Hepatocyte (in vitro differentiated cells): ENCODE measurements around the gene CMSS1. TPM values are rescaled to one million over a fixed set of nuclear protein-coding genes. Genes with fewer than 3 reads are reported as not detected.

ENCODE experiments used
- DNase-seq: peaks from one replicate; pipeline ENCODE4 v3.0.0-alpha.2; 2016; ENCODE audit warnings: low spot score
- H2AFZ ChIP-seq: fragments of 200-600 bp; sonication (generic); 2 replicates; pipeline ENCODE4 v1.6.0; 2016; ENCODE audit warnings: antibody characterized with exemption, mild to moderate bottlenecking
- H3K27ac ChIP-seq: fragments of 200-600 bp; sonication (generic); 2 replicates; pipeline ENCODE4 v1.5.1; 2016; ENCODE audit warnings: mild to moderate bottlenecking
- H3K27me3 ChIP-seq: fragments of 200-600 bp; sonication (generic); 2 replicates; pipeline ENCODE4 v1.6.1; 2016
- H3K36me3 ChIP-seq: fragments of 200-600 bp; sonication (generic); replicated peaks from 2 replicates; pipeline ENCODE4 v1.5.1; 2016; ENCODE audit warnings: low read depth; ENCODE audit not compliant: insufficient read depth
- H3K4me1 ChIP-seq: fragments of 200-600 bp; sonication (generic); 2 replicates; pipeline ENCODE4 v1.5.1; 2016; ENCODE audit warnings: mild to moderate bottlenecking, moderate library complexity; ENCODE audit not compliant: insufficient read depth
- H3K4me2 ChIP-seq: fragments of 200-600 bp; sonication (generic); 2 replicates; pipeline ENCODE4 v1.6.0; 2016
- H3K4me3 ChIP-seq: fragments of 200-600 bp; sonication (generic); 2 replicates; pipeline ENCODE4 v1.5.1; 2016; ENCODE audit warnings: mild to moderate bottlenecking
- H3K79me2 ChIP-seq: fragments of 200-600 bp; sonication (generic); 2 replicates; pipeline ENCODE4 v1.6.0; 2017; ENCODE audit warnings: mild to moderate bottlenecking
- H3K9me2 ChIP-seq: fragments of 200-600 bp; sonication (generic); replicated peaks from 2 replicates; pipeline ENCODE4 v1.6.0; 2017; ENCODE audit warnings: mild to moderate bottlenecking; ENCODE audit not compliant: insufficient read depth
- H3K9me3 ChIP-seq: fragments of 200-600 bp; sonication (generic); 2 replicates; pipeline ENCODE4 v1.5.1; 2016; ENCODE audit warnings: low read depth, mild to moderate bottlenecking
- H4K20me1 ChIP-seq: fragments of 200-600 bp; sonication (generic); 2 replicates; pipeline ENCODE4 v1.6.0; 2016; ENCODE audit warnings: mild to moderate bottlenecking; ENCODE audit not compliant: insufficient read depth, poor library complexity, severe bottlenecking
- CTCF ChIP-seq: fragments of 200-600 bp; sonication (generic); IDR thresholded peaks from 2 replicates; pipeline ENCODE4 v1.5.1; 2016; ENCODE audit warnings: antibody characterized with exemption, mild to moderate bottlenecking; ENCODE audit not compliant: poor library complexity
- EZH2 ChIP-seq: fragments of 200-600 bp; sonication (generic); IDR thresholded peaks from 2 replicates; pipeline ENCODE4 v1.6.1; 2016; ENCODE audit warnings: antibody characterized with exemption, mild to moderate bottlenecking, borderline replicate concordance
- EZH2phosphoT487 ChIP-seq: fragments of 200-600 bp; sonication (generic); IDR thresholded peaks from one replicate; pipeline ENCODE4 v1.6.1; 2018; ENCODE audit warnings: antibody characterized with exemption, mild to moderate bottlenecking, low read depth, moderate library complexity; ENCODE audit not compliant: unreplicated experiment, severe bottlenecking
- WGBS: methylation state at CpG from one replicate; pipeline ENCODE4 v1.1.6; 2016; ENCODE audit warnings: low lambda C conversion rate; ENCODE audit errors: missing lambda C conversion rate; 5-methylcytosine and 5-hydroxymethylcytosine counted together
- polyA plus RNA-seq: library from polyadenylated mRNA; unstranded; fragments of >200 nt; fragmentation: Nextera tagmentation; extraction: Ambion mirVana; gene quantifications from 2 replicates; pipeline ENCODE4 v1.2.1, GENCODE V29; 2016
- total RNA-seq: library from RNA; depleted of rRNA; stranded (reverse); fragments of >200 nt; gene quantifications from 2 replicates; pipeline ENCODE4 v1.2.3, GENCODE V29; 2014

CMSS1 gene
- total and polyA plus RNA-seq, 2 experiments from 2014 or later: 11.8 to 17.0 TPM

- Histone ChIP-seq H3K4me1 (no peaks in the 10 kb centered on the region), H3K79me2 (no peaks in the 10 kb centered on the region), H3K27me3 (no peaks in the 10 kb centered on the region), H3K9me2 (no peaks in the 10 kb centered on the region), H4K20me1 (no peaks in the 10 kb centered on the region), H3K9me3 (no peaks in the 10 kb centered on the region), H3K4me2 (no peak overlapping the region), H3K4me3 (no peak overlapping the region), H2AFZ (no peak overlapping the region), H3K27ac (no peak overlapping the region), H3K36me3 (no peaks in the 10 kb centered on the region)
- 93% methylated on average over 2 of the region's 2 CpGs for WGBS
- DNase-seq: no peak
- TF ChIP-seq CTCF (no peak), EZH2phosphoT487 (no peak), EZH2 (no peak)
Measured at GRCh38 chr3:100122321-100122720, 304.7 kb downstream of the CMSS1 start.

GRCh38 chr3:100123112-100123511 lies 305.4 kb downstream of the CMSS1 start:
- no peaks in the 10 kb centered on the region for H3K36me3 ChIP-seq
- H4K20me1 ChIP-seq: no peaks in the 10 kb centered on the region
- TF ChIP-seq EZH2phosphoT487 (no peak), EZH2 (no peak), CTCF (no peak)
- H3K4me3 ChIP-seq: no peak overlapping the region
- no peak overlapping the region for H3K4me2 ChIP-seq
- no peak overlapping the region for H2AFZ ChIP-seq
- H3K9me2 ChIP-seq: no peaks in the 10 kb centered on the region
- H3K4me1 ChIP-seq: no peaks in the 10 kb centered on the region
- DNase-seq: no peak
- WGBS: 80% methylated on average over 4 of the region's 4 CpGs
- no peaks in the 10 kb centered on the region for H3K79me2 ChIP-seq
- H3K27me3 ChIP-seq: no peaks in the 10 kb centered on the region
- no peaks in the 10 kb centered on the region for H3K9me3 ChIP-seq
- H3K27ac ChIP-seq: no peak overlapping the region

GRCh38 chr3:100124201-100124761 lies 306.6 kb downstream of the CMSS1 start:
- no peak overlapping the region for H3K4me2 ChIP-seq
- H3K9me3 ChIP-seq: no peaks in the 10 kb centered on the region
- no peak overlapping the region for H2AFZ ChIP-seq
- H3K36me3 ChIP-seq: no peaks in the 10 kb centered on the region
- no peaks in the 10 kb centered on the region for H3K79me2 ChIP-seq
- H3K9me2 ChIP-seq: no peaks in the 10 kb centered on the region
- H4K20me1 ChIP-seq: no peaks in the 10 kb centered on the region
- 88% methylated on average over 5 of the region's 5 CpGs for WGBS
- TF ChIP-seq EZH2: no peak
- TF ChIP-seq EZH2phosphoT487: no peak
- TF ChIP-seq CTCF: no peak
- H3K4me1 ChIP-seq: peaks cover 3% of the 10 kb centered on the region
- H3K27ac ChIP-seq: no peak overlapping the region
- H3K4me3 ChIP-seq: no peak overlapping the region
- H3K27me3 ChIP-seq: no peaks in the 10 kb centered on the region
- no peak for DNase-seq
